Body of pancreas (tissue), 4 donors: ENCODE measurements around the gene NOTCH3.

Source experiments
- CTCF ChIP-seq, 7 experiments: fragments of 450-650 bp in 4 of 7; fragments of 200-600 bp in 3 of 7; sonication (generic) in 3 of 7; IDR thresholded peaks; one replicate each; pipeline ENCODE4 v1.5.1; 2016 to 2019; ENCODE audit warnings: antibody characterized with exemption in 7 of 7
- POLR2A ChIP-seq, 3 donors: fragments of 450-650 bp; IDR thresholded peaks; one replicate each; pipeline ENCODE4 v1.6.1; 2016; ENCODE audit warnings: antibody characterized with exemption in 3 of 3, mild to moderate bottlenecking in 2 of 3

- TF ChIP-seq CTCF (IDR thresholded peaks at IDR 0.05) (no peak), POLR2A (IDR thresholded peaks at IDR 0.05) (no peak)
Observed at GRCh38 chr19:15142313-15142712, 58.5 kb downstream of the NOTCH3 start.
